Endothelial cell (in vitro differentiated cells): ENCODE data around the gene POLR2H. TPM values are rescaled to one million over a fixed set of nuclear protein-coding genes. Genes with fewer than 3 reads are reported as not detected.

Experiments
- DNase-seq: peaks from one replicate; pipeline ENCODE4 v3.0.0; 2021; ENCODE audit warnings: low spot score
- H3K27ac Mint-ChIP-seq: one replicate; pipeline ENCODE4 v1.8.0; 2021; ENCODE audit warnings: mixed read lengths, inconsistent platforms; ENCODE audit not compliant: unreplicated experiment
- H3K27me3 Mint-ChIP-seq: one replicate; pipeline ENCODE4 v1.8.0; 2021; ENCODE audit warnings: mild to moderate bottlenecking, moderate library complexity, mixed read lengths, inconsistent platforms; ENCODE audit not compliant: unreplicated experiment
- H3K36me3 Mint-ChIP-seq: one replicate; pipeline ENCODE4 v1.8.0; 2021; ENCODE audit warnings: mild to moderate bottlenecking, low read depth, mixed read lengths, inconsistent platforms; ENCODE audit not compliant: unreplicated experiment
- H3K4me1 Mint-ChIP-seq: one replicate; pipeline ENCODE4 v1.8.0; 2021; ENCODE audit warnings: mild to moderate bottlenecking, mixed read lengths, inconsistent platforms; ENCODE audit not compliant: unreplicated experiment
- H3K4me3 Mint-ChIP-seq: one replicate; pipeline ENCODE4 v1.8.0; 2021; ENCODE audit warnings: mild to moderate bottlenecking, mixed read lengths, inconsistent platforms; ENCODE audit not compliant: unreplicated experiment
- H3K9me3 Mint-ChIP-seq: one replicate; pipeline ENCODE4 v1.8.0; 2021; ENCODE audit warnings: mixed read lengths, inconsistent platforms; ENCODE audit not compliant: unreplicated experiment
- CTCF ChIP-seq: fragments of 200-600 bp; sonication (generic); IDR thresholded peaks from one replicate; pipeline ENCODE4 v1.5.0; 2021; ENCODE audit warnings: antibody characterized with exemption; ENCODE audit not compliant: unreplicated experiment
- total RNA-seq: library from RNA; stranded (reverse); fragmentation: NEBNext Ultra II Directional; extraction: Animal tissue kit (Norgen Biotek cat#: 25700); gene quantifications from one replicate; pipeline ENCODE4 v1.2.1, GENCODE V29; 2021; ENCODE audit not compliant: unreplicated experiment

The POLR2H gene
- total RNA-seq, 1 donor from 2014 or later: 56.1 TPM

GRCh38 chr3:184384856-184385422 is 23.4 kb downstream of the POLR2H start:
- Mint-ChIP-seq H3K9me3 (no peaks in the 10 kb centered on the region), H3K36me3 (no peaks in the 10 kb centered on the region), H3K4me1 (no peaks in the 10 kb centered on the region), H3K4me3 (no peak overlapping the region), H3K27me3 (peaks cover 28% of the 10 kb centered on the region), H3K27ac (no peak overlapping the region)
- DNase-seq: no peak
- no peak for TF ChIP-seq CTCF

GRCh38 chr3:184386047-184386806 is 24.7 kb downstream of the POLR2H start:
- TF ChIP-seq CTCF: no peak
- H3K4me1 Mint-ChIP-seq: no peaks in the 10 kb centered on the region
- no peak overlapping the region for H3K27ac Mint-ChIP-seq
- no peaks in the 10 kb centered on the region for H3K36me3 Mint-ChIP-seq
- H3K9me3 Mint-ChIP-seq: no peaks in the 10 kb centered on the region
- H3K4me3 Mint-ChIP-seq: no peak overlapping the region
- no peak for DNase-seq
- H3K27me3 Mint-ChIP-seq: peaks cover 31% of the 10 kb centered on the region

GRCh38 chr3:184387174-184387714 is 25.7 kb downstream of the POLR2H start:
- H3K27me3 Mint-ChIP-seq: peaks cover 30% of the 10 kb centered on the region

GRCh38 chr3:184388164-184388935 is 26.8 kb downstream of the POLR2H start:
- no peak for TF ChIP-seq CTCF
- H3K4me1 Mint-ChIP-seq: no peaks in the 10 kb centered on the region
- no peaks in the 10 kb centered on the region for H3K9me3 Mint-ChIP-seq
- peak overlapping the region; percentile 59 for H3K4me3 Mint-ChIP-seq
- peaks cover 22% of the 10 kb centered on the region for H3K27me3 Mint-ChIP-seq
- H3K27ac Mint-ChIP-seq: no peak overlapping the region
- H3K36me3 Mint-ChIP-seq: no peaks in the 10 kb centered on the region
- DNase-seq: no peak

More at GRCh38 chr3:184387174-184387714, 25.7 kb downstream of the POLR2H start:
- DNase-seq: no peak
- Mint-ChIP-seq H3K36me3 (no peaks in the 10 kb centered on the region), H3K4me1 (no peaks in the 10 kb centered on the region), H3K4me3 (no peak overlapping the region), H3K9me3 (no peaks in the 10 kb centered on the region), H3K27ac (no peak overlapping the region)
- TF ChIP-seq CTCF: no peak
